SU-DHL-6 (cell line): Measurements from ENCODE around the gene COPS8.

Experiments
- H2AFZ ChIP-seq: fragments of 200-600 bp; sonication (generic); 2 replicates; pipeline ENCODE4 v1.6.1; 2014; ENCODE audit warnings: low read depth, mild to moderate bottlenecking, moderate library complexity, mixed read lengths, antibody characterized with exemption, low read length; ENCODE audit not compliant: severe bottlenecking
- H3F3A ChIP-seq: fragments of 200-600 bp; shearing (Covaris generic); 2 replicates; pipeline ENCODE4 v1.6.0; 2016; ENCODE audit warnings: antibody characterized with exemption, mild to moderate bottlenecking; ENCODE audit not compliant: insufficient read depth
- H3K27ac ChIP-seq: fragments of 200-600 bp; sonication (generic); 2 replicates; pipeline ENCODE4 v1.5.1; 2016; ENCODE audit warnings: low read depth, mild to moderate bottlenecking, low read length, moderate library complexity, mixed read lengths
- H3K27me3 ChIP-seq: fragments of 200-600 bp; sonication (generic), shearing (Covaris generic); 2 replicates; pipeline ENCODE4 v1.6.0; 2014; ENCODE audit warnings: mild to moderate bottlenecking, low read length
- H3K36me3 ChIP-seq: fragments of 200-600 bp; sonication (generic); 2 replicates; pipeline ENCODE4 v1.6.1; 2014; ENCODE audit warnings: mild to moderate bottlenecking, low read length, mixed read lengths
- H3K4me2 ChIP-seq: fragments of 300-600, 200-600 bp; shearing (Covaris generic), sonication (generic); 2 replicates; pipeline ENCODE4 v1.6.0; 2014; ENCODE audit warnings: low read length, low read depth, mild to moderate bottlenecking; ENCODE audit not compliant: poor library complexity, severe bottlenecking
- H3K4me3 ChIP-seq: fragments of 200-600 bp; sonication (generic); 2 replicates; pipeline ENCODE4 v1.5.1; 2014; ENCODE audit warnings: antibody characterized with exemption, low read length, mild to moderate bottlenecking, mixed read lengths; ENCODE audit not compliant: insufficient read depth, poor library complexity, severe bottlenecking
- H3K79me2 ChIP-seq: fragments of 200-600 bp; sonication (generic); 2 replicates; pipeline ENCODE4 v1.6.1; 2014; ENCODE audit warnings: mild to moderate bottlenecking, low read length, moderate library complexity; ENCODE audit not compliant: insufficient read depth
- H3K9ac ChIP-seq: fragments of 200-600 bp; sonication (generic); 2 replicates; pipeline ENCODE4 v1.7.0; 2014; ENCODE audit warnings: mild to moderate bottlenecking, low read length
- H3K9me2 ChIP-seq: fragments of 200-600 bp; sonication (generic); replicated peaks from 2 replicates; pipeline ENCODE4 v1.6.1; 2014; ENCODE audit warnings: low read length; ENCODE audit not compliant: insufficient read depth
- H3K9me3 ChIP-seq: fragments of 200-600 bp; sonication (generic); 2 replicates; pipeline ENCODE4 v1.6.1; 2014; ENCODE audit warnings: low read length, mixed read lengths; ENCODE audit not compliant: insufficient read depth
- H4K20me1 ChIP-seq: fragments of 200-600 bp; sonication (generic); 2 replicates; pipeline ENCODE4 v1.6.1; 2014; ENCODE audit warnings: low read depth, mild to moderate bottlenecking, antibody characterized with exemption, low read length, moderate library complexity, mixed read lengths
- EZH2phosphoT487 ChIP-seq: fragments of 200-600 bp; sonication (generic), shearing (Covaris generic); conservative IDR thresholded peaks from 2 replicates; pipeline ENCODE4 v1.6.1; 2018; ENCODE audit warnings: mild to moderate bottlenecking, antibody characterized with exemption, low read length, moderate library complexity, mixed read lengths
- TF ChIP-seq, protein P1 (sequence below): fragments of 200-600 bp; sonication (generic); IDR thresholded peaks from one replicate; pipeline ENCODE4 v1.5.1; 2017; ENCODE audit warnings: antibody characterized with exemption, mild to moderate bottlenecking, low read length, moderate library complexity; ENCODE audit not compliant: insufficient read depth, poor library complexity, severe bottlenecking

Gene COPS8

DNA sequence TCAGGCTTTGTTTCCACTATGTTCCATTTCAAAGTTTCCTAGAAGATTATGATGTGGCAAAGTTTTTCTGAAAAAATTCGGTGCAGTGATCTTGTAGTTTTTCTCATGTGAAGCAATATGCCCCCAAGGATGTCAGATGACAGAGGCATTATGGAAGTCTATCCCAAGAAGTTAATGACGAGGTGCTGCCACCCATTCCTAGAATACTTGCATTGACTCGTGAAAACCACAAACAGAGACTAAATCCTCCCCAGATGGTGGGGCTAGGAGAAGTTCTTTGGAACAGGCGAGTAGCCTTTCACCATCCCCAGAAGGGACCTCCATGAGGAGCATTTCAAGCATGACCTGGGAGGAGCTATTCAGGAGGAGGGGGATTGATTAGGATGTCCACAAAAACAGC is 40.2 kb upstream of the COPS8 start:
- H3K4me2 ChIP-seq = no peak overlapping the region
- no peak overlapping the region for H3K27ac ChIP-seq
- H3K9ac ChIP-seq = no peak overlapping the region
- H3K27me3 ChIP-seq = no peaks in the 10 kb centered on the region
- H3K4me3 ChIP-seq = no peak overlapping the region
- no peaks in the 10 kb centered on the region for H3K9me2 ChIP-seq
- H3K36me3 ChIP-seq = no peaks in the 10 kb centered on the region; the same call in 1 of the 2 replicates
- H3K9me3 ChIP-seq = 0 out of 2 replicates have a peak, but pooled peaks cover 13% of the 10 kb centered on the region
- no peaks in the 10 kb centered on the region for H3K79me2 ChIP-seq
- no peaks in the 10 kb centered on the region for H4K20me1 ChIP-seq
- H3F3A ChIP-seq = no peaks in the 10 kb centered on the region
- no peak overlapping the region for H2AFZ ChIP-seq
- TF ChIP-seq, protein P1, sequence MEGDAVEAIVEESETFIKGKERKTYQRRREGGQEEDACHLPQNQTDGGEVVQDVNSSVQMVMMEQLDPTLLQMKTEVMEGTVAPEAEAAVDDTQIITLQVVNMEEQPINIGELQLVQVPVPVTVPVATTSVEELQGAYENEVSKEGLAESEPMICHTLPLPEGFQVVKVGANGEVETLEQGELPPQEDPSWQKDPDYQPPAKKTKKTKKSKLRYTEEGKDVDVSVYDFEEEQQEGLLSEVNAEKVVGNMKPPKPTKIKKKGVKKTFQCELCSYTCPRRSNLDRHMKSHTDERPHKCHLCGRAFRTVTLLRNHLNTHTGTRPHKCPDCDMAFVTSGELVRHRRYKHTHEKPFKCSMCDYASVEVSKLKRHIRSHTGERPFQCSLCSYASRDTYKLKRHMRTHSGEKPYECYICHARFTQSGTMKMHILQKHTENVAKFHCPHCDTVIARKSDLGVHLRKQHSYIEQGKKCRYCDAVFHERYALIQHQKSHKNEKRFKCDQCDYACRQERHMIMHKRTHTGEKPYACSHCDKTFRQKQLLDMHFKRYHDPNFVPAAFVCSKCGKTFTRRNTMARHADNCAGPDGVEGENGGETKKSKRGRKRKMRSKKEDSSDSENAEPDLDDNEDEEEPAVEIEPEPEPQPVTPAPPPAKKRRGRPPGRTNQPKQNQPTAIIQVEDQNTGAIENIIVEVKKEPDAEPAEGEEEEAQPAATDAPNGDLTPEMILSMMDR = no peak
- TF ChIP-seq EZH2phosphoT487 = no peak

DNA sequence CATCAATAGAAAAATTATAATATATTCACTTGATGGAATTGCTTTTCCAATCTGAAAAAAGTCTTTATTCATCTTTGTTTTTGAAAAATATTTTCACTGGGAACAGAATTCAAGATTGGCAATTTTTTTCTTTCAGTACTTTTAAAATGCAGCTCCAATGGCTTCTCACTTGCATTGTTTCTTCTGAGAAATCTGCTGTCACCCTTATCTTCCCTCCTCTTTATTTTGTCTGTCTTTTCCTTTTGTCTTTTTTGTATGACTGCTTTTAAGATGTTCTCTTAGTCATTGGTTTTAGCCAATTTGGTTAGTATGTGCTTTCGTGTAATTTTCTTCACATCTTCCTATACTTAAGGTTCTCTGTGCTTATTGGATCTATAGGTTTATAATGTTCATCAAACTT is 37.1 kb upstream of the COPS8 start:
- Histone ChIP-seq H3K79me2 (no peaks in the 10 kb centered on the region), H3K27me3 (no peaks in the 10 kb centered on the region), H3K36me3 (no peaks in the 10 kb centered on the region; the same call in 1 of the 2 replicates), H3K9ac (no peak overlapping the region), H3K9me2 (no peaks in the 10 kb centered on the region), H3K4me3 (no peak overlapping the region), H2AFZ (no peak overlapping the region), H3K4me2 (no peak overlapping the region), H3F3A (no peaks in the 10 kb centered on the region), H4K20me1 (no peaks in the 10 kb centered on the region), H3K27ac (no peak overlapping the region), H3K9me3 (0 out of 2 replicates have a peak, but pooled peaks cover 13% of the 10 kb centered on the region)
- TF ChIP-seq, protein P1 = no peak
- no peak for TF ChIP-seq EZH2phosphoT487

DNA sequence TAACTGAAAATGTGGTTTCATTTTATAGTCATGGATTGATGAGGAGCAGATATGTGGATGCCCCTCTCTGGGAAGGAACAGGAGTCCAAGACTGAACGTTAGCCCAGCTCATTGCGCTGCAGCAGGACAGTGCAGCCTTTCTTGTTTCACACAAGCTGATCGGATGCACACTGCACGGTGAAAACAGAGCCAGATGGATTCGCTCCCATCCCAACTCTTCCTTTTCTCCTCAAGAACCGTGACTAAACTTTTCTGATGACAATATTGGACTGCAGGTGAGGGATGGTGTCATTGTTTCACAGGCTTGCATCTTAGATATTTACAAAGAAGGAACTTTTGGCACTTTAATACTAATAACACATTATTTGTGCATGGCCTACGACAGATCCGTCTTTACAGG is 33.8 kb upstream of the COPS8 start:
- Histone ChIP-seq H3K27me3 (no peaks in the 10 kb centered on the region), H3K79me2 (no peaks in the 10 kb centered on the region), H3K9me2 (no peaks in the 10 kb centered on the region), H3K27ac (no peak overlapping the region), H3K9me3 (0 out of 2 replicates have a peak, but pooled peaks cover 13% of the 10 kb centered on the region), H2AFZ (no peak overlapping the region), H3F3A (no peaks in the 10 kb centered on the region), H3K4me3 (no peak overlapping the region), H3K36me3 (no peaks in the 10 kb centered on the region; the same call in 1 of the 2 replicates), H3K9ac (no peak overlapping the region), H4K20me1 (no peaks in the 10 kb centered on the region), H3K4me2 (no peak overlapping the region)
- TF ChIP-seq, protein P1 = no peak
- TF ChIP-seq EZH2phosphoT487 = no peak
